EL (cell line): ENCODE data around the gene GARIN5A.
"Not testable (repeated sequence)": the region's sequence is repeated elsewhere in the genome, so short reads cannot be mapped to it uniquely, and the experiment has no call there.

Experiments used
- DNase-seq: peaks from one replicate; pipeline ENCODE4 v3.0.0-alpha.2; 2016

The GARIN5A gene

GRCh38 chr19:50461066-50461875 is 15.4 kb downstream of the GARIN5A start:
- DNase-seq = peak; percentile 74

DNA sequence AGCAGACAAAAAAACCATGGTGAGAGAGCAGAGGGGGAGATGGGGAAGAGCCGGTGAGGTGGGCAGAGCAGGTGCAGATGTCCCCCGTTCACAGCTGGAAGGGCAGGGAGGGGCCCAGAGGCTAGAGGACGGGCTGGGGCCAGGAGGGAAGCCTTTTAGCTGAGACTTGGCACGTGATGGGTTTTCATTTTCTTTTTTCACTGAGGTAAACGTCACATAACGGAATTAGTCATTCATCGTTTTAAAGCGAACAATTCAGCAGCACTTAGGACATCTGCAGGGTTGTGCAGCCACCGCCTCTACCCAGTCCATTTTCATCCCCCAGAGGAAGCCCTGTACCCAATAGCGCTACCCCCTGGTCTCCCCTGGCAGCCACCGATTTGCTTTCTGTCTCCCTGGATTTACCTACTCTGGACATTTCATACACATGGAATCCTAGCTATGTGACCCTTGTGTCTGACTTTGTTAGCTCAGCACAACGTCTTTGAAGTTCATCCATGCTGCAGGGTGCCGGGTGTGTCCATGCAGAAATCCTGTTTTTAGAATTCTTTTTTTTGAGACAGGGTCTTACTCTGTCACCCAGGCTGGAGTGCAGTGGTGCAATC is 16.4 kb downstream of the GARIN5A start:
- DNase-seq = peak; percentile 75

- DNase-seq = no peak
These were observed 17.0 kb downstream of the GARIN5A start for GRCh38 chr19:50459638-50460037.

DNA sequence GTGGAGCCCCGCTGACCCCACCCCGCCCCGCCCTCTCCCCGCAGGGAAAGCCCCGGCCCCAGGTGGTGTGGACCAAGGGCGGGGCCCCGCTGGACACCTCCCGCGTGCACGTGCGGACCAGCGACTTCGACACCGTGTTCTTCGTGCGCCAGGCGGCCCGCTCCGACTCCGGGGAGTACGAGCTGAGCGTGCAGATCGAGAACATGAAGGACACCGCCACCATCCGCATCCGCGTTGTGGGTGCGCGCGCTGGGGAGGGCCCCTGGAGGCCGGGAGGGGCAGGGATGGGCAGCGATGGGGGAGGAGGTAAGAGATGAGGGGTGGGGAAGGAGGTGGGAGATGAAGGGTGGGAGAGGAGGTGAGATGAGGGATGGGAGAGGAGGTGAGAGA is 17.6 kb downstream of the GARIN5A start:
- DNase-seq = no peak

DNA sequence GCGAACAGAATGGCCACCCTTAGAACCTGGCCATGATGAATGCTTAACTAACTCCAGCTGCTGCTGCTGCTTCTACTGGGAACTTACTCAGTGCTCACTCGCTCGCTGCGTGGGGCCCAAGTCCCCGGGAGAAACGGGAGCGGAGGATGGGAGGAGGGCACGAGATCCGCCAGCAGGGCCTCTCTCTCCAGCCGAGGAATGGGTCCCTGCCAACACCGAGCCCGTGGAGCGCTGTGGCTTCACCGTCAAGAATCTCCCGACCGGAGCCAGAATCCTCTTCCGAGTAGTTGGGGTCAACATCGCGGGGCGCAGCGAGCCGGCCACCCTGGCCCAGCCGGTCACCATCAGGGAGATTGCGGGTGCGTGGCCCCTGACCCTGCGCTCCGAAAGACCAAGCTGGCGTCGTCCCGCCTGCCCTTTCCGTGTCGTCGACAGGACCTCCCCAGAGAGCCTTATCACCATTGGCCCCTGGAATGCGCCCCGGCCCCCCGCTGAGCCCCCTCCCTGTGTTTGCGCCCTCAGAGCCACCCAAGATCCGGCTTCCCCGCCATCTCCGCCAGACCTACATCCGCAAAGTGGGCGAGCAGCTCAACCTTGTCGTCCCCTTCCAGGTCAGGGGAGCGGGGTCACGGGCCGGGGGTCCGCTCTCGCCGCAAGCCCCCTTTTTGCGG is 18.1 kb downstream of the GARIN5A start:
- no peak for DNase-seq

GRCh38 chr19:50457300-50457699 is 19.3 kb downstream of the GARIN5A start:
- no peak for DNase-seq

DNA sequence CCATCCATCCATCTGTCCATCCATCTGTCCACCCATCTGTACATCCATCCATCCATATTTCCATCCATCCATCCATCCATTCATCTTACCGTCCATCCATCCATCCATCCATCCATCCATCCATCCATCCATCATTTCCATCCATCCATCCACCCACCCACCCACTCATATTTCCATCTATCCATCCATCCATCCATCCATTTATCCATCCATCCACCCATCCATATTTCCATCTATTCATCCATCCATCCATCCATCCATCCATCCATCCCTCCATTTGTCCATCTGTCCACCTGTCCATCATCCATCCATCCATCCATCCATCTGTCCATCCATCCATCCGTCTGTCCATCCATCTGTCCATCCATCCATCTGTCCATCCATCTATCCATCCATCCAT is 20.7 kb downstream of the GARIN5A start:
- no peak for DNase-seq

DNA sequence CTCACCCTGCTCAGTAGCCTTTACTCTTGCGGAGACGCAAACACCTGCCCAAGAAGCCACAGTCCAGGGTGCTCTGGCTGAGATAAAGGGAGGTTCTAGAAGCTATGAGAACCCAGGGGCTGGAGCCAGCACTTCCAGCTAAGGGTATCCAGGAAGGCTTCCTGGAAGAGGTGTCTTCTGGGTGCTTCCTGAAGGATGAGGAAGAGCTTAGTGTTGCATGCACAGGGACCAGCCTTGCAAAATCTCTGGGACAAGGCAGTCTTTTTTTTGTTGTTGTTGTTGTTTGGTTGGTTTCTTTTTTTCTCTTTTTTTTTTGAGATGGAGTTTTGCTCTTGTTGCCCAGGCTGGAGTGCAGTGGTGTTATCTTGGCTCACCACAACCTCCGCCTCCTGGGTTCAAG is 23.4 kb downstream of the GARIN5A start:
- DNase-seq = no peak

DNA sequence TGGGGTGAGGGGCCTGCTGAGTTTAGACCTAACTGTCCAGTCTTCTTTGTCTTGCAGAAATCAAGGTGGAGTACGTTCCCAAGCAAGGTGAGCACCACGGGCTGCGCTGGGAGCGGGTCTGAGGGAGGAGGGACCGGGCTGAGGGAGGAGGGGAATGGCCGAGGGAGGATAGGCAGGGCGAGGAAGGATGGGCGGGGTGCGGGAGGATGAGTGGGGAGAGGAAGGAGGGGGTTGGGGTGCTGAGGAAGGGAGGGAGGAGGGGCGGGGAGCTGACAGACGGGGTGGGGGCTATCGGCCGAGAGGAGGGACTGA is 25.5 kb downstream of the GARIN5A start:
- DNase-seq = no peak

DNA sequence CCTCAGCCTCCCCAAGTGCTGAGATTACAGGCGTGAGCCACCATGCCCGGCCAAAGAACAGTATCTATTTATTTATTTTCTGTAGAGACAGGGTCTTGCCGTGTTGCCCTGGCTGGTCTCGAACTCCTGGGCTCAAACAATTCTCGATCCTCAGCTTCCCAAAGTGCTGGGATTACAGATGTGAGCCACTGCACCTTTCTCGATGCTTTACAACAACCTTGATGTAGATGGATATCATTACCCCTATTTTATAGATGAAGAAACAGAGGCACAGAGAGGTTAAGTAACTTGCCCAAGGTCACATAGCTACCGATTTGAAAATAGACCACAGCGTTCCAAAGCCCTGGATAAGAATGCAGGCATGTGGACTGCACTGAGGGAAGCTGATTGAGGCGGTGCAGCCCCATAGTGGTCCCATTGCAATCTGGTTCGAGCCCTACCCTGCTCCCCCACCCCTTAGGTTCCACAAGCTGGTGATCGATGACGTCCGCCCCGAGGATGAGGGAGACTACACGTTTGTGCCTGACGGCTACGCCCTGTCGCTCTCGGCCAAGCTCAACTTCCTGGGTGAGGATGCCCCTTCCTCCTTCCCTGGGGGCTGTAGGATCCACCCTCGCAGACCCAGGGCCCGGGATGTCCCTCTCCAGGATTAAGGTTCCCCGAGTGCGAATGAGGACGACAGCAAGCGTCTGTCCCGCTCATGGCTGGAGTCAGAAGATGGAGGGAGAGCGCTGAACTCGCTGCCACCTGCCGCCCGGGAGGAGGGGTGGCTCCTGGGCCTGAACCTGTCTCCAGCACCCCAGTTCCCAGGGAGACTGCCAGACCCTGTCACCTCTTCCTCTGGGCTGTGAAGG is 26.1 kb downstream of the GARIN5A start:
- no peak for DNase-seq

- DNase-seq = peak; percentile 38
These were observed 27.3 kb downstream of the GARIN5A start for GRCh38 chr19:50449236-50449899.

DNA sequence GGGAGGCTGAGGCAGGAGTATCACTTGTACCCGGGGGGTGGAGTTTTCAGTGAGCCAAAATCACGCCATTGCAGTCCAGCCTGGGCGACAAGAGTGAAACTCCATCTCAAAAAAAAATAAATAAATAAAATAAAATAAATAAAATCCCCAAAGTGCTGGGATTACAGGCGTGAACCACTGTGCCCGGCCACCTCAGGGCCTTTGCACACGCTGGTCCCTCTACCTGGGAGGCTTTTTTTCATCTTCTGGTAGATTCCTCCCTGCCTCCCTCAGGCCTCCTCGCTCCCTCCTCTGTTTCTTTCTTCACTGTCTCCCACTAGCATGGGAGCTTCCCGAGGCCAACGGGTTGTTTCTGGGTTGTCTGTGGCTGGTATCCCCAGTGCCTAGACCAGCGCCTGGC is 28.9 kb downstream of the GARIN5A start:
- DNase-seq = no peak

DNA sequence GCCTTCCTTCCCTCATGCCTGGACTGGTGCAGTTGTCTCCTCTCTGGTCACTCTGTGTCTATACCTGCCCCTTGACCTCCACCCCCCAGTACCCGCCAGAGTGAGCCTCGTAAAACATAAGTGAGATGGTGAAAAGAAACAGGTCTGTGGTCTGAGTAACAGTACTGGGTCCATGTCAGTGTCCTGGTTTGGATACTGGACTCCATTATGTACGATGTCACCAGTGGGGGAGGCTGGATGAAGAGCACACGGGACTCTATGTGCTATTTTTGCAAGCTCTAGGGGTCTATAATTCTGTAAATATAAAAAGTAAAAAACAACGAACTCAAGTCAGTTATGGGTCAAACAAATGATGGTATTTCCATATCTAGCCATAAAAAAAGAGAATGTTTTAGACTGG is 29.6 kb downstream of the GARIN5A start:
- no peak for DNase-seq

- no peak for DNase-seq
These were observed 32.6 kb downstream of the GARIN5A start for GRCh38 chr19:50444059-50444458.

- DNase-seq = not testable (repeated sequence)
These were observed 37.5 kb downstream of the GARIN5A start for GRCh38 chr19:50439130-50439529.

DNA sequence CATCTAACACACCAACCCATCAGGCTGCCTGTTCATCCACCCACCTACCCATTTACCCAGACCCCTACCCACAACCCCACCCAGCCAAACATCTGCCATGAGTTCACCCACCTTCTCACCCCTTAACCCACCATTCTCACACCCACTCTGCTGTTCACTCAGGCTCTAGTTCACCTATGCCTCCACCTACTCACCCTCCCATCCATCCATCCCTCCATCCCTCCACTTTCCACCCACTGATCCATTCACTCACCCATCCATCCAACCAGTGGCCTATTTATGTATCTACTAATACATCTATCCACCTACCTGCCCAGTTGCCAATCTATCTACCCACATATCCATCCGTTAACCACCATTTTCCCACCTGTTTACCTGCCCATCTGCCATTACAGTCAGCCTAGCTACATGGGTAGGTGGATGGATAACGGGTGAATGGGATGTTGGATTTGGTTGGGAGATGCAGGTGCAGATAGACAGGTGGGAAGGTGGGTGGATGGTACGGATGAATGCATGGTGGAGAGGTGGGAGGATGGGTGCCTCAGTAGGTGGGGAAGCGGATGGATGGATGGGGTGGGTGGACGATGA is 38.7 kb downstream of the GARIN5A start:
- DNase-seq = no peak

DNA sequence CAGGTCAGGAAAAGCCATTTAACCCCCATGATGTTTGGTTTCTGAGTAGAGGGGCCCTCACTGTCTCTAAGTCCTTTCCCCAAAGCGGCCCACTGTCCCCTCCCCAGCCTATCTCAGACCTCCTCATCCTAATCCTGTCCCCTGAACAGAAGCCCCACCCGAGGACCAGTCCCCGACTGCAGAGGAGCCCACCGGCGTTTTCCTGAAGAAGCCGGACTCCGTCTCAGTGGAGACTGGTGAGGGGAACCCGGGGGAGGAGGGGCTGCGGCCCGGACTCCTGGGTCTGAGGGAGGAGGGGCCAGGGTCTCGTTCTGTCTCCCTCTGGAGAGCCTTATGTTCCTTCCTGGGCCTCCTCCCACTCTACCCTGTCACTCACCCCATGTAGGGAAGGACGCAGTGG is 41.0 kb downstream of the GARIN5A start:
- no peak for DNase-seq

- no peak for DNase-seq
These were observed 41.4 kb downstream of the GARIN5A start for GRCh38 chr19:50435221-50435620.

- DNase-seq = no peak
These were observed 42.1 kb downstream of the GARIN5A start for GRCh38 chr19:50434525-50434924.

DNA sequence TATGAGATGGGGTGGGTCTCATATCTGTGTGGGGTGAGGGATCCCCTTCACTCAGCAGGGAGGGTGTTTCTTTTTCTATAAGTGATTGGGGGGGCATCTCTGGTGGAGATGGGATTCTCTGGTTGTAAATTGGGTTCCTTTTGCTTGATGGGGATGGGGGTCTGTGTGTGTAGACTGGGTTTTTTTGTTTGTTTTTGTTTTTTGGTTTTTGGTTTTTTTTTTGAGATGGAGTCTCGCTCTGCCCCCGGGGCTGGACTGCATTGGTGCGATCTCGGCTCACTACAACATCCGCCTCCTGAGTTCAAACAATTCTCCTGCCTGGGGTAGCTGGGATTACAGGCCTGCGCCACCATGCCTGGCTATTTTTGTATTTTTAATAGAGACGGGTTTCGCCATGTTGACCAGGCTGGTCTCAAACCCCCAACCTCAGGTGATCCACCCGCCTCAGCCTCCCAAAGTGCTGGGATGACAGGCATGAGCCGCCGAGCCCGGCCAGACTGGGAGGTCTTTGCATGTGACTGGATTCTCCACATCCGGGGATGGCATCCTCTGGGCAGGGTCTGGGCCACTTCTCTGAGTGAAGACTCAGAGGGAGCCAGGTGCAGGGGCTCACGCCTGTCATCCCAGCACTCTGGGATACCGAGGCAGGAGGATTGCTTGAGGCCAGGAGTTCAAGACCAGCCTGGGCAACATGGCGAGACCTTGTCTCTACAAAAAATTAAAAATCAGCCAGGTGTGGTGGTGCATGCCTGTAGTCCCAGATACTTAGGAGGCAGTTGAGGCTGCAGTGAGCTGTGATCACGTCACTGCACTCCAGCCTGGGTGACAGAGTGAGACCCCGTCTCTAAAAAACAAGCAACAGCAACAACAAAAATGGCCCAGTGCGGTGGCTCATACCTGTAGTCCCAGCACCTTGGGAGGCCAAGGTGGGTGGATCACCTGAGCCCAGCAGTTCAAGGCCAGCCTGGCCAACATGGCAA is 43.2 kb downstream of the GARIN5A start:
- DNase-seq = no peak
